MG63 (cell line): Measurements from ENCODE around the gene CCDC85C. TPM values are rescaled to one million over a fixed set of nuclear protein-coding genes. Genes with fewer than 3 reads are reported as not detected.
A peak's percentile ranks its signal among the peaks of the same experiment; 100 is the strongest.

Experiments used
- DNase-seq: peaks from one replicate; pipeline ENCODE4 v3.0.0-alpha.2; 2020
- H3K27me3 ChIP-seq: fragments of 250-450 bp; sonication (Bioruptor Pico); 2 replicates; pipeline ENCODE4 v1.5.1; 2020; ENCODE audit warnings: mild to moderate bottlenecking, moderate library complexity
- H3K36me3 ChIP-seq: fragments of 250-450 bp; sonication (Bioruptor Pico); 2 replicates; pipeline ENCODE4 v1.5.1; 2020; ENCODE audit warnings: mild to moderate bottlenecking, moderate library complexity
- H3K4me3 ChIP-seq: fragments of 250-450 bp; sonication (Bioruptor Pico); 2 replicates; pipeline ENCODE4 v1.5.1; 2020; ENCODE audit warnings: mild to moderate bottlenecking, moderate library complexity
- H3K9me3 ChIP-seq: fragments of 250-450 bp; sonication (Bioruptor Pico); 2 replicates; pipeline ENCODE4 v1.5.1; 2020; ENCODE audit warnings: mild to moderate bottlenecking, moderate library complexity
- total RNA-seq: library from RNA; depleted of rRNA; stranded (reverse); fragments of >200 nt; shearing (Covaris generic); gene quantifications from 2 replicates; pipeline ENCODE4 v1.2.3, GENCODE V29; 2014; ENCODE audit warnings: low replicate concordance

CCDC85C gene
- total RNA-seq, 1 experiment from 2014 or later, result 22.2 TPM

DNA sequence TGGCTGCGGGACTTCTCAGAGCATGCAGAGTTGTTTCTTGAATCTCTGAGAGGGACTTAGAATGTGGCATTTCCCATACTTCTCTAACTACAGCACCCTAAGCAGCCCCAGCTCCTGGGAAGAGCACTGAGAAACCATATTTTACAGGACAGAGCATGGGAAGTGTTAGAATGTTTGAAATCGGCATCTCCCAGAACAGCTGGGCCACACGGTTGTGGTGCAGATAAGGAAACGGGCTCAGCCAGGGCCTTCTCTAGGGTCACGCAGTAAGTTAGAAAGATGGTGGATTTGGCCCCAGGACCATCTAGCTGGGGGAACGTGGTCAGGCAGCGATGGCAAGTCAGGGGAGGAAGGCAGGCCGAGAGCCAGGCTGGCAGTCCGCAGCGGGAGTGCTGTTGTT lies 30.4 kb upstream of the CCDC85C start:
- no peak for DNase-seq
- Histone ChIP-seq H3K27me3 (no peaks in the 10 kb centered on the region), H3K9me3 (no peaks in the 10 kb centered on the region), H3K4me3 (no peak overlapping the region), H3K36me3 (no peaks in the 10 kb centered on the region)

DNA sequence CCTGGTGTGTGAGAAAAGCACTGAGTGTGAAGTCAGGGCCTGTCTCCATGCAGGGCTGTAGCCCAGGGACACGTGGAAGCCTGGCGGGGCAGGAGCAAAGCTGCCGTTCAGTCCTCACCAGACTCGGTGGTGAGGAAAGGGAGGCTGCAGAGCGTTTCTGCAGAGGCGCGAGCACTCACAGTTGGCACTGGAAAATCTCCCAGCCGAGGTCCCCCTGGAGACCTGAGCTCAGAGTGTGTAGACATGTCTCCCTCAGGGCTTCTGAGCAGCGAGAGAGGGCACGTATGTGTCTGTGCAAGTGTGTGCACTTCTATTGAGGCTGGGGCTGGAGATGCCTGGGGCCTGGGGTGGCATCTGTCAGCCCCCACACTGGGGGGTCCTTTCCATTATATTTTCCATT lies 29.9 kb upstream of the CCDC85C start:
- no peaks in the 10 kb centered on the region for H3K27me3 ChIP-seq
- DNase-seq, result no peak

DNA sequence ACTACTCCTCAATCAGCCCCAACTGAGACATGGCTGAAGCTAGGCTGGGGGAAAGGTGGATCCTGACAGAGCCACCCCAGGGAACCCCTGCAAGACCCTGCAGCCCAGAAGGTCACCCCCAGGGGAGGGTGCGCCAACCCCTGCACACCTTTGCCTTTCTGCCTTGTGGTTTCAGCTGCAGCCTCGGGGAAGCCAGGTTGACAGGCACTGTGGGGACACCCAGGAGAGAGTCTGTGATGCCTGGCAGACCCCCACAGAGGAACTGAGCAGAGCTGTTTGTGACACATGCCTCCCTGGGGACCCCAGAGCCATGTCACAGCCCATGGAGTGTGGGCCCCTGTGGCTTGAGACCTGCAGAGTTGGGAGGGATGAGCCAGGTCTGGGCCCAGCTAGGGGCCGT lies 29.1 kb upstream of the CCDC85C start:
- no peaks in the 10 kb centered on the region for H3K27me3 ChIP-seq
- H3K36me3 ChIP-seq, result no peaks in the 10 kb centered on the region
- no peak overlapping the region for H3K4me3 ChIP-seq
- no peak for DNase-seq
- H3K9me3 ChIP-seq, result no peaks in the 10 kb centered on the region

More for the DNA sequence above, 29.9 kb upstream of the CCDC85C start:
- no peaks in the 10 kb centered on the region for H3K36me3 ChIP-seq
- no peak overlapping the region for H3K4me3 ChIP-seq
- no peaks in the 10 kb centered on the region for H3K9me3 ChIP-seq

DNA sequence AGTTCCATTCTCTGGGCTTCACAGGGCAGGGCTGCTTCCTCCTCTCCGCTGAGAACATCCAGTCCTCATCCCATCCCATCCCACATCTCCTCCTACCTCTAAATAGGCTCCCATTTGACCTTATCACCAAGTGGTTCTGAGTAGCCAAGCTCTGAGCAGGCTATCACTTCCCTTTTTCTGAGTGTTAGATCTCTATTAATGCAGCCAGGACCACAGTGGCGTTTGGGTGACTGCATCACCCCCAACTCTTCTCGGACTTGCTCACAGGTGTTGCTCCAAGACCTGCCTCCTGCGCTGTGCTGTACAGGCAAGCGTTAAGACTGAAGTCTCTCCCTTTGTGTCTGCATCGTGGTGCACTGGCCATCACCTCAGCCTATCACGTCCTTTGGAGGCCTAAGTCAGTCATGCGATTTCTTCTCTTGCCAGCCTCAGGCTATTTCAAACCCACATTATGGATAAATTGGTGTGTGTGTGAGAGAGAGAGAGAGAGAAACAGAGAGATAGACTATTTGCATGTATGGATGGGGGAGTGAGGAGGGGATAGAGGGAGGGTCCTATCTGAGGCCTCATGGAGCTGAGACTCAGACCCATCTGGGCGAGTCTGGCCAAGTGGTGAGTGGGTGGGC lies 28.5 kb upstream of the CCDC85C start:
- Histone ChIP-seq H3K4me3 (no peak overlapping the region), H3K27me3 (no peaks in the 10 kb centered on the region), H3K9me3 (no peaks in the 10 kb centered on the region), H3K36me3 (no peaks in the 10 kb centered on the region)
- DNase-seq, result no peak

DNA sequence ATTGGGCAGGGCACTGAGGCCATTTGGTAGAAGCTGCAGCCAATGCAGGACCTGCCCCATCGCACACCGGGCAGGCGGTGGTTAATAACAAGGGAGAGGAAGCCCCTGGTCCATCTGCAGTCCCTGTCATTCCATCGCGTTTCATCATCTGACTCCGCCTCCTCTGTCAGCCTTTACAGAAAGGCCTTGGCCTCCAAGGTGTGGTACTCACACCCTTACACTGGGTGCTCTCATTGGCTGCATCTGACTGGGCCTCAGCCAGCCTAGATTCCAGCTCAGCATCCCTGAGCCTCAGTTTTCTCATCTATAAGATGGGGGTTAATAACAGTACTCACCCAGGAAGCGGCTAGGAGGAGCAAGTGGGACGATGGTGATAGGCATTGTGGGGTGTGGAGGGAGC lies 26.2 kb upstream of the CCDC85C start:
- H3K36me3 ChIP-seq, result no peaks in the 10 kb centered on the region
- H3K9me3 ChIP-seq, result no peaks in the 10 kb centered on the region
- no peaks in the 10 kb centered on the region for H3K27me3 ChIP-seq
- no peak for DNase-seq
- H3K4me3 ChIP-seq, result no peak overlapping the region

DNA sequence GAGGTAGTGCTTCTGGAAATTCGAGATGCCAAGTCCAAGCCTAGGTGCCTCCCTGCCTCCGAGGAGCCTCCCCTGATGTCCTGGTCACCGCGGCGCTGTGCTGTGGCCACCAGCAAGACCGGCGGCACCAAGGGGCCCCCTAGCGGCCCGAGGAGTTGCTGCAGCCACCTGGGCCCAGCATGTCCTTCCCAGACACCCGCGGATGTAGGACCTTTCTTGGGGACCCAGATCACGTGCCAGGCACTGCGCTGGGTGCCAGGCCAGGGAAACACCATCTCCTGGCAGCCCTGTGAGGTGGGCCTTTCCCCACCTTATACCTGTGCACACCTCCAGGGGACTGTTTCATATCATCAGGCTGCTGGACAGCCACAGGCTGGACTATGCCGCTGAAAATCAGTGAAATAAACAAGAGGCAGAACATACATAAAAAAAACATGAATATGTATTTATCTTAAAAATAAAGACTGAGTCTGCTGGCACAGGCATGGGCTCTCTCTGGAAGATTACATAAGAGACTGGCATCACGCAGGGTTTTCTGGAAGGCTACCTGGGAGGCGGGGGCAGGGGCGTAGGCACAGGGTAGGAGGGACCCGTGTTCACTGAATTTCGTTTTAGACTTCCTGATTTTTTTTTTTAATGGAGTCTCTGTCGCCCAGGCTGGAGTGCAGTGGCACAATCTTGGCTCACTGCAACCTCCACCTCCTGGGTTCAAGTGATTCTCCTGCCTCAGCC lies 25.0 kb upstream of the CCDC85C start:
- peak; percentile 46 for DNase-seq
- Histone ChIP-seq H3K36me3 (no peaks in the 10 kb centered on the region), H3K4me3 (no peak overlapping the region), H3K9me3 (no peaks in the 10 kb centered on the region), H3K27me3 (no peaks in the 10 kb centered on the region)

DNA sequence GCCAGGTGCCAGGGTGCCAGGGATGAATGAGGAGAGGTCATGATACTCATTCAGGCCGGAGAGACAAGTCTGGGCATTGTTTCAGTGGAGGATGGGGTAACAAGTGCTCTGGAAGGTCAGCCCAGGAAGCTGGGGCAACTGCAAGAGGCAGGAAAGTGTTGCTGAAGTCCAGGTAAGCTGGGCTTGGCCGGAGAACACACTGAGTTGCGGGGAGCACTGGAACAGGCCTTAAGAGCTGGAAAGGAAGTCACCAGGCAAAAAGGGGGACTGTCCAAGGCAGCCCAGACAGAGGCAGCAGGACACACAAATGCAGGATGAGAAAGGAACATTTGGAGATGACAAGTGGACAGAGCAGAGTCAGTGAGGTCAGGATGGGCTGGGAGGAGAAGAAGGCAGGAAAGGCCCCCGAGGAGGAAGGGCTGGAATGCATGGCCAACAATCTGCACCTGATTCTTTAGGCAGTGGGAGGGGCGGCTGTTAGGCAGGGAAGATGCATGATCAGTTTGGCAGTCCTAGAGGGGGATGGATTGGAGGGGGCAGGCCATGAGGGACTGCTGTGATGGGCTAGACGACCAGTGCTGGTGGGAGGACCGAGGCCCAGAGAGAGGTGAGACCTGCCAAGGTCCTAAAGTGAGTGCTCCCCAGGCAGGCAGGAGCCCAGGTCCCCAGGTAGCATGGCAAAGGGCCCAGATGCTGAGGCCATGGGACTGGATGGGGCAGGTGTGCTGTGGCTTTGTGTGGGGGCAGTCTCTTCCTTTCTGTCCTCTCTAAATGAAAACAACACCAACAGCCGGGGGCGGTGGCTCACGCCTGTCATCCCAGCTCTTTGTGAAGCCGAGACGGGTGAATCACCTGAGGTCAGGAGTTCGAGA lies 23.7 kb upstream of the CCDC85C start:
- Histone ChIP-seq H3K9me3 (no peaks in the 10 kb centered on the region), H3K27me3 (no peaks in the 10 kb centered on the region), H3K36me3 (no peaks in the 10 kb centered on the region), H3K4me3 (no peak overlapping the region)
- no peak for DNase-seq

DNA sequence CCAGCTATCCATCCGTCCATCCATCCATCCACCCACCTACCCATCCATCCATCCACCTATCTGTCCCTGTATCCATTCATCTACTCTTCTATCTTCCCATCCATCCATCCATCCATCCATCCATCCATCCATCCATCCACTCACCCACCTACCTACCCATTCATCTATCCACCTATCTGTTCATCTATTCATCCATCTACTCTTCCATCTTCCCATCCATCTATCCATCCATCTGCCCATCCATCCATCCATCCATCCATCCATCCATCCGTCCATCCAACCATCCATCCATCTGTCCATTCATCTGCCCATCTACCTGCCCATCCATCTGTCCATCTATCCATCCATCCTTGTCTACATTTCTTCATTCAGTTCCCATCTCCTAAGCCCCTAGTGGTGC lies 23.1 kb upstream of the CCDC85C start:
- H3K4me3 ChIP-seq, result no peak overlapping the region

DNA sequence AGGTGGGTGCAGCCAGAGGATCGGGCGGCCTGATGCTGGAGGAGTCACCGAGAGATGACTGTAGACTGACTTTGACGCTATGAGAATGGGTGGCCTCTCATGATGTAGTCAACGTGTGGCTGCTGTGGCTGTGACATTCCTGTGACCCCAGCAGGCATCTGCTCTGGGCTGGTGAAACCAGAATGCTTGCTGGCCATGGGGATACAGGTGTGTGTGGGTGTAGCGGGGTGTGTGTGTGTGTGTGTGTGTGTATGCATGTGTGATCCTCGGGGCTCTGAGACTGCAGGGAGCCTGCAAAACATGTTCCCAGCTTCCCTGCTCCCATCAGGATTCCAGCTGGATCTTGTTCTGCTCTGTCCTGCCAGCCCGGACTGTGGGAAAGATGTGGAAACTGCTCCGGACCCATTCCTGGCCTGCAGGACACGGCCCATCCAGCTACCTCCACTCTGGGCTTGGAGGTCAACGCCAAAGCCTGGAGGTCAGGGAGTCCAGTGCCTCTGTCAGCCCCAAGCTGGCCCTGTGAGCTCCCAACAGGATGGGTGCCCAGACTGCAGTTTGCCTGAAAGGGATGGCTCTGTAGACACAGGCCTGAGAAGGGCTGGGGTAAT lies 22.1 kb upstream of the CCDC85C start:
- no peak overlapping the region for H3K4me3 ChIP-seq
- H3K9me3 ChIP-seq, result no peaks in the 10 kb centered on the region
- H3K36me3 ChIP-seq, result no peaks in the 10 kb centered on the region
- no peak for DNase-seq
- no peaks in the 10 kb centered on the region for H3K27me3 ChIP-seq

More for the DNA sequence above, 23.1 kb upstream of the CCDC85C start:
- no peaks in the 10 kb centered on the region for H3K9me3 ChIP-seq
- no peak for DNase-seq
- no peaks in the 10 kb centered on the region for H3K36me3 ChIP-seq
- H3K27me3 ChIP-seq, result no peaks in the 10 kb centered on the region

DNA sequence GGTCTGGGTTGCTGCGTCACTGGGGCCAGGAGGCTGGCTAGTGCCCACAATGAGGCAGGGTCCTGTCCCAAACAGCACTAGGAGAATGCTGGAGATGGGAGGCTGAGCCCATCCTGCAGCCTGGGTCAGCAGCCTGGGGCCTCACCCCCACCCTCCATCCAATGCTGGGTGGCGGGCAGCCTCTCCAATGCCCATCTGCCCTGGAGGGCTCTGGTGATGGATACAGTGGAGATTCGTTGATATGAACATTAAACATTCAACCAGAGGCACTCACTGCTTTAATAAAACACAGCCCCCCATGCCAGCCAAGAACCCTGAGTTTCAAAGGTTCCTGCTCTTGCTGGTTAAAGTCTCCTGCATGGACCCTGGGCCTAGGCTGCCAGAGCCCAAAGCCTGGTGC lies 21.5 kb upstream of the CCDC85C start:
- H3K36me3 ChIP-seq, result no peaks in the 10 kb centered on the region
- no peaks in the 10 kb centered on the region for H3K9me3 ChIP-seq
- no peak overlapping the region for H3K4me3 ChIP-seq
- DNase-seq, result no peak
- H3K27me3 ChIP-seq, result no peaks in the 10 kb centered on the region

DNA sequence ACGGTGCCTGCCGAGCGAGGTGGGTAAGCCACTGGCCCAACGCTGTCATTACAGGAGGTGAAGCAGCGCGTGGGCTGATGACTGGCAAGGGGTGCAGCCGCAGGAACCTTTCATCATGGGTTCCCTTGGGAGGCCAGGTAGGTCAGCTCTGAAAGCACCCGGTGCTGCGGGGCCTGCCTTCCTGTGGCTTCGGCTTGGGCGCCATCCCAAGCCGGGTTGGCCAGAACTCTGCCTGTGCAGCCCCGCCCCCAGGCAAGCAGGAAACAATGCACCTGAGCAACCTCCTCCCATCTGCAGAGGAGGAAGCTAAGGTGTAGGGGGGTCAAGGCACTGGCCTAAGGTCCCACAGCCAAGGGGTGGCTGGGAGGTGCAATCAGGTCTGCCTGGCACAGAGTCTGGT lies 21.0 kb upstream of the CCDC85C start:
- no peak overlapping the region for H3K4me3 ChIP-seq
- no peaks in the 10 kb centered on the region for H3K9me3 ChIP-seq
- no peaks in the 10 kb centered on the region for H3K36me3 ChIP-seq
- no peak for DNase-seq
- no peaks in the 10 kb centered on the region for H3K27me3 ChIP-seq

DNA sequence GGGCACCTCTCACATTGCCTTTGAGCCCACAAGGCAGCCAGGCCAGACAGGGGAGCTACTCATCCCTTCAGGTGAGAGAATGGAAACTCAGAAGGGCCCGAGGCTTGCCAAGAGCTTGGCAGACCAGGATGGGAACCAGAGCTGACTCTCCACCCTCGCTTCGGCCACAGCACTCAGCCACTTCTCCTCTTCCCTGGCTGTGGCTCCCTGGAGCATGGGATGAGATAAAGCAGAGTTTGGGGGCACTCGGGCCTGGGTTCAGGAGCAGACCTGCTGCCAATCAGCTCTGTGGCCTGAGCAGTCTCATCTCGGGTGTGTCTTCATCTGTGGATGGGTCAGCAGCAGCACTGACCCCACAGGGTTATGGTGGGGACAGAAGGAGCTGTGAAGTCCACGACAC lies 20.0 kb upstream of the CCDC85C start:
- no peak overlapping the region for H3K4me3 ChIP-seq
- no peaks in the 10 kb centered on the region for H3K27me3 ChIP-seq
- no peaks in the 10 kb centered on the region for H3K36me3 ChIP-seq
- no peak for DNase-seq
- no peaks in the 10 kb centered on the region for H3K9me3 ChIP-seq

DNA sequence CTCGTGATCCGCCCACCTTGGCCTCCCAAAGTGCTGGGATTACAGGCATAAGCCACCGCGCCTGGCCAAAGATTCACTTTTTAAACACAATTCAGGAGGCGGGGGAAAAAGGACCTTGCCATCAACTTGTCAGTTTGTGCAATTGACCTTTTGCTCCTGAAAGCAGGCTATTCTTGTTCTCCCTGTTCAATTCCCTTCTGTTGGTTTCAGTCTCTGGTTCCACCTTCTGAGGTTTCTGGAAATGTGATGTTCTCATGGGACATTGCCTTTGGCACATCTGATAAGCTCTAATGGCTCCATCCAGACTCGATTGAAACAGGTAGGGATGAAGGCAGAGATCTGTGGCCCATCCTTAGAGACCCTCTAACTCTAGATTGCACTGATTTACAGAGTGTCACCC lies 17.9 kb upstream of the CCDC85C start:
- Histone ChIP-seq H3K36me3 (no peaks in the 10 kb centered on the region), H3K27me3 (no peaks in the 10 kb centered on the region), H3K9me3 (no peaks in the 10 kb centered on the region), H3K4me3 (no peak overlapping the region)
- no peak for DNase-seq

DNA sequence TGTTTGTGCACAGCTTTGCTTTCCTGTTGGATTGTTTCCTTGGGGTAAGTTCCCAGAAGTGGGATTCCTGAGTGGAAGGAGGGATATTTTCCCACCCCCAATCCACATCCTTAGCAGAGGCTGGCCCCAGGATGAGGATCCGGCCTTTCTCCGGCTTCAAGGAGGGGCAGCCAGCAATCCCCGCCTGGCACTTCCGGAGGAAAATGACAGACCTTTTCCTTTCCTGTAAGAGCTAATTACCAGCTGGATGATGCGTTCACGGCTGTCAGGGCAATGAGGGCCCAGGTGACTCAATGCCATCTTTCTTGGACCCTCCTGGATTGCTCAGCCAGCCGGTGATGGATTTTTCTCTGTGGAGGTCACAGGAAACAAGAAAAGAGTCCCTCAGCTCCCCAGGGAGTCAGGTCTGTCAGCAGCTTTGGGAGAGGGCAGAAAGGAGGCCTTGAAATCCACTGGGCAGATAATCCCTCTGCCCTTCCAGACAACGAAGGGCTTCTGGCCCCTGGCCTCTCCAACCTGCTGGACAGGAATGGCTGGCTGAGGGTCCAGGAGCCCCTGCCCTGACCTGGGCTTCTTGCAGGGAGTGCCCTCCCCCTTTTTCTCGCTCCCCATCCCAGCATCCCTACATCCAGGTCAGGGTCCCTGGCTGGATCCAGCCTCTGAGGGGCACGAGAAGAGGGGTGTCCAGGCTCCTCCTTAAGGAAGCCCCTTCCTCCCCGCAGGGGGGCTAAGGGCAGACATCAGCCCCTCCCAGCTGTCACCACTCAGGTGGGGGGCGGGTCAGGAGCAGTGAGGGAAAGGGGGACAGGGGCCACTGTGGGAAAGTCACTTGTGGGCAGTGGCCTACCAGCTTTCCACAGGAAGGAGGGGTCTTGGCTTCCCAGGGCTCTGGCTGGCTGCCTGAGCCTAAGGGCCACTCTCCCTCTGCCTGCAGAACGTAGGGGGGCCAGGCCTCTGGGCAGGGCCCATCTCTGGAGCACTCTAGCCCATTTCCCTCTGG lies 16.1 kb upstream of the CCDC85C start:
- Histone ChIP-seq H3K4me3 (no peak overlapping the region), H3K36me3 (no peaks in the 10 kb centered on the region), H3K9me3 (no peaks in the 10 kb centered on the region), H3K27me3 (no peaks in the 10 kb centered on the region)
- peak; percentile 5 for DNase-seq

DNA sequence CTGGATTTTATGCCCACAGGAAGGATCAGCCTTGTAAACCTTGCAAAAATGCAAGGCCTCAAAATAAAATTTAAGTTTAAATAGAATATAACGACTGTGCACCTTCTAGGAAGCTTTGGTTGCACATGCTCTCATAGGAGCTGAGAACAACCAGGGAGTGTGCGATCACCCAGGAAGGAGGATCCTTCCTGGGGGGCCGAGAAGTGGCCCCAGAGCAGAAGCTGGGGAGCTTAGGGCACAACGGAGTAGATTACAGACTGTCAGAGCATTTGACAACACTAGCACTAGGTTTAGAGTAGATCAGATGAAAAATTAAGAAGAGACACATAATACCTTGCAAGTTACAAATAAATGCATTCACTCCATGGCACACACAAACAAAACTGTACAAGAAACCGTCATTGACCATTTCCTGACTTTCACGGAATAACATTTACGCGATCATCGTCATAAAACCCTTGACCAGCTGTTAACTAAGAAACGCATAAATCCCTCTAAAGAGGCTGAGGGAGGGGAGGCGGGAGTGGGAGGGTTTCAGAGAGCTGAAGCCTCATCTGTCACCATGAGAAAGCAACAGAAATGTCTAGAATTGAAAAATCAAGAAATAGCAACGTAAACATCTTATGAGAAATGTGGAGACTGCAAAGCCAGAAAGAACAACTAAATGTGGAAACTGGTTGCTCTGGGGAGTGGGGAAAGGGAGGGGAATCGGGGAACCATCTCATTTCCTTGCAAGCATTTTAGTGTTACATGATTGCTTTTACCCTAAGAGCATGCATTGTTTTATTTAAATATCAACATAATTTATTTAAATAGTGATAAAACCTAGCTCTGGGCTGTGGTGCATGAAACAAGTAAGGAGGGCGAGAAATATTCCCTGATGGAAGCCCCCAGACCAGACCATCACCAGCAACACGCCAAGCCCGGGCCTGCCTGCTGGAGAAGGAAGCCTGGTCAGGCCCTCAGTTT lies 13.1 kb upstream of the CCDC85C start:
- Histone ChIP-seq H3K27me3 (no peaks in the 10 kb centered on the region), H3K36me3 (no peaks in the 10 kb centered on the region), H3K9me3 (no peaks in the 10 kb centered on the region), H3K4me3 (no peak overlapping the region)
- DNase-seq, result no peak
